ENCODE results near the gene DPYSL3. TPM values are rescaled to one million over a fixed set of nuclear protein-coding genes. Genes with fewer than 3 reads are reported as not detected.

The DPYSL3 gene
- total RNA-seq, 4 donors from 2014 or later, result 38.9 to 68.0 (median 50.0) TPM

DNA sequence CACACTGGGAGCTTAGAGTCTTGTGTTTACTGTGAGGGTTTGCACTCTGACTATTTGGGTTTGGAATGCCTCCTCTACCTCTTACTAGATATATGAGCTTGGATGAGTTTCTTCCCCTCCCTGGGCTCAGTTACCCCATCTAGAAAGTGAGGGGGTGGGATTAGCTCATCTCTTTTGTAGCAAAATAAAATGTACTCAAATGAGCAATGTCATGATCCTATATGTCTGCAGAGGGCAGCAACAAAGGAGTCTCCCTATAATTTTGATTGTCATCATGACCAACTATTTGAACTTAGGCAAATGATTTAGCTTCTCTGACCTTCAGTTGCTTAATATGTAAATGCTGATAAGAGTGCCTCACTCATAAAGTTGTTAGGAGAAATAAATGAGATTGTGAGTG, 109.0 kb downstream of the DPYSL3 start:
- Histone ChIP-seq H3K9me3 (no peaks in the 10 kb centered on the region), H3K27ac (no peak overlapping the region), H3K36me3 (peaks cover 0 to 52% (median 0%) of the 10 kb centered on the region in 3 donors), H3K4me3 (no peak overlapping the region), H3K4me1 (peaks cover 0 to 31% (median 15%) of the 10 kb centered on the region in 4 donors), H3K27me3 (no peaks in the 10 kb centered on the region)
- TF ChIP-seq POLR2A (IDR thresholded peaks at IDR 0.05) (no peak), EP300 (IDR thresholded peaks at IDR 0.05) (no peak)
- TF ChIP-seq, protein P1, sequence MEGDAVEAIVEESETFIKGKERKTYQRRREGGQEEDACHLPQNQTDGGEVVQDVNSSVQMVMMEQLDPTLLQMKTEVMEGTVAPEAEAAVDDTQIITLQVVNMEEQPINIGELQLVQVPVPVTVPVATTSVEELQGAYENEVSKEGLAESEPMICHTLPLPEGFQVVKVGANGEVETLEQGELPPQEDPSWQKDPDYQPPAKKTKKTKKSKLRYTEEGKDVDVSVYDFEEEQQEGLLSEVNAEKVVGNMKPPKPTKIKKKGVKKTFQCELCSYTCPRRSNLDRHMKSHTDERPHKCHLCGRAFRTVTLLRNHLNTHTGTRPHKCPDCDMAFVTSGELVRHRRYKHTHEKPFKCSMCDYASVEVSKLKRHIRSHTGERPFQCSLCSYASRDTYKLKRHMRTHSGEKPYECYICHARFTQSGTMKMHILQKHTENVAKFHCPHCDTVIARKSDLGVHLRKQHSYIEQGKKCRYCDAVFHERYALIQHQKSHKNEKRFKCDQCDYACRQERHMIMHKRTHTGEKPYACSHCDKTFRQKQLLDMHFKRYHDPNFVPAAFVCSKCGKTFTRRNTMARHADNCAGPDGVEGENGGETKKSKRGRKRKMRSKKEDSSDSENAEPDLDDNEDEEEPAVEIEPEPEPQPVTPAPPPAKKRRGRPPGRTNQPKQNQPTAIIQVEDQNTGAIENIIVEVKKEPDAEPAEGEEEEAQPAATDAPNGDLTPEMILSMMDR (IDR thresholded peaks at IDR 0.05), result no peak
- DNase-seq (ENCODE audit: low spot score in 2 of 2), result no peak

- DNase-seq (ENCODE audit: low spot score in 2 of 2), result no peak
- Histone ChIP-seq H3K4me1 (peaks cover 0 to 31% (median 14%) of the 10 kb centered on the region in 4 donors), H3K36me3 (peaks cover 0 to 47% (median 0%) of the 10 kb centered on the region in 3 donors), H3K9me3 (no peaks in the 10 kb centered on the region), H3K27me3 (no peaks in the 10 kb centered on the region), H3K4me3 (no peak overlapping the region), H3K27ac (no peak overlapping the region)
- 91 to 93% methylated on average over 5 to 7 of the region's 7 CpGs for WGBS, 2 donors
- TF ChIP-seq, protein P1 (IDR thresholded peaks at IDR 0.05), result no peak
- TF ChIP-seq EP300 (IDR thresholded peaks at IDR 0.05) (no peak), POLR2A (IDR thresholded peaks at IDR 0.05) (no peak)
These were observed 109.6 kb downstream of the DPYSL3 start for GRCh38 chr5:147400126-147400809.

- peaks cover 0 to 48% (median 0%) of the 10 kb centered on the region in 3 donors for H3K36me3 ChIP-seq
These were observed 111.0 kb downstream of the DPYSL3 start for GRCh38 chr5:147398860-147399259.

DNA sequence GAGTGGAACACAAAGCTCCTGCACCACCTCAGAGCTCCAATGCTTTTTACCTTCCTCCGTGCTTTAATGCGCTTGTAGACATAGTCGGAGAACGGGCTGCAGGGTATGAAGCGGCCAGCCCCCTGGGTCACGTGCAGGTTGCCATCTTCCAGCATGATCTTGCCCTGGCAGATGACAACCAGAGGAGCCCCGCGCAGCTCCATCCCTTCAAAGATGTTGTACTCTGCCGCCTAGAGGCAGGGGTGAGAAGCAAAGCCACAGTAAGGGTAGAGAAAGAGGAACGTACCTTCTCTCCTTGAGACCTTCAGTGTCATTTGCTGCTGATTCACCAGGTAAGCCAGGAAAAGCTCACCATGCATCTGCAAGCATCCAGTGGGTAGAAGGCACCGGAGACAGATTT, 112.3 kb downstream of the DPYSL3 start:
- no peak overlapping the region for H3K4me3 ChIP-seq
- H3K27ac ChIP-seq, result no peak overlapping the region
- TF ChIP-seq EP300 (IDR thresholded peaks at IDR 0.05) (no peak), POLR2A (IDR thresholded peaks at IDR 0.05) (no peak)
- TF ChIP-seq, protein P1 (IDR thresholded peaks at IDR 0.05), result no peak
- no peaks in the 10 kb centered on the region for H3K27me3 ChIP-seq
- H3K9me3 ChIP-seq, result no peaks in the 10 kb centered on the region
- H3K36me3 ChIP-seq, result peaks cover 0 to 57% (median 0%) of the 10 kb centered on the region in 3 donors
- peaks cover 0 to 11% (median 0%) of the 10 kb centered on the region in 4 donors for H3K4me1 ChIP-seq
- 91 to 94% methylated on average over 11 of the region's 11 CpGs for WGBS, 2 donors
- DNase-seq (ENCODE audit: low spot score in 2 of 2), result no peak

More at GRCh38 chr5:147398860-147399259, 111.0 kb downstream of the DPYSL3 start:
- Histone ChIP-seq H3K27ac (no peak overlapping the region), H3K27me3 (no peaks in the 10 kb centered on the region), H3K4me1 (peaks cover 0 to 19% (median 3%) of the 10 kb centered on the region in 4 donors), H3K9me3 (no peaks in the 10 kb centered on the region), H3K4me3 (no peak overlapping the region)
- no peak for DNase-seq (ENCODE audit: low spot score in 2 of 2)
- TF ChIP-seq EP300 (IDR thresholded peaks at IDR 0.05) (no peak), POLR2A (IDR thresholded peaks at IDR 0.05) (no peak)
- TF ChIP-seq, protein P1 (IDR thresholded peaks at IDR 0.05), result no peak
- WGBS, 2 donors, result 87 to 92% methylated on average over 9 of the region's 9 CpGs

DNA sequence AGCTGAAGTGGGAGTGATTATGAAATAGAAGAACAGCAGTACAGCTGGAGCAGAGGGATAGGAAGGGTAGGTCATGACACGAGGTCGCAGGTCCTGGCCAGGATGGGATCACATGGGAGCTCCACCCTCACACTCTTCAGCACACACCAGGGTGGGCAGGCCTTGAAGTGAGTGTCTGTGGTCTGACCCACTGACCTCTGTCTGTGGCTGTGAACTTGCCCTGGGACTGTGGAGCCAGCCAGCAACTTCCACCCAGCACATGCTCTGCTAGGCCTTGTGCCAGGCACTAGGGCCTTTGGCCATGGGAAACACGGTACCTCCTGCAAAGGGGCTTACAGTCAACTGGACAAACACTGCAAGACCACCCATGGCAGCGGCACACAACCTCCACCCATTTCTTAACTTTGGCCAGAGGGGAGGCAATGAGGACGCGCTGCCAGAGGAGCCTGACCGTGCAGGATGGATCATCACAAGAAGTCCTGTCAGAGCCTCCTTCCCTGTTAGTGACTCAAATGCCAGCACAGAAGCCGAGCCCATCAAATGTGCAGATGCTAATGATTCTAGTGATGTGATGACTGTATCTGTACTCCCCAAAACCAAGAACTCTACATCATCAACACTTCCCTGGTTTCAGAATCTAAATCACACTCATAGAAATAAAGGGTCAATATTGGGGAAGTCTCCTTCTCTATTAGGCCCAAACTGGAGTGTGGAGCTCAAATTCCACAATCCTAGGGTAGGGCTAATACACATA, 113.6 kb downstream of the DPYSL3 start:
- no peaks in the 10 kb centered on the region for H3K27me3 ChIP-seq
- peaks cover 0 to 49% (median 0%) of the 10 kb centered on the region in 3 donors for H3K36me3 ChIP-seq
- peak; percentile 81 to 83 for DNase-seq (ENCODE audit: low spot score in 2 of 2)
- no peaks in the 10 kb centered on the region for H3K9me3 ChIP-seq
- H3K4me1 ChIP-seq, result peaks cover 0 to 11% (median 0%) of the 10 kb centered on the region in 4 donors
- 54 to 60% methylated on average over 4 to 8 of the region's 8 CpGs for WGBS, 2 donors
- TF ChIP-seq EP300 (IDR thresholded peaks at IDR 0.05), result peak in 1 of 2 donors; percentile 83
- TF ChIP-seq, protein P1 (IDR thresholded peaks at IDR 0.05), result no peak
- no peak overlapping the region for H3K4me3 ChIP-seq
- H3K27ac ChIP-seq, result peak overlapping the region in 1 of 4 donors; percentile 1

Data from tibial nerve (tissue), 4 donors.